Glutamatergic neuron (in vitro differentiated cells): ENCODE results near the gene AGR2. TPM values are rescaled to one million over a fixed set of nuclear protein-coding genes. Genes with fewer than 3 reads are reported as not detected.

Experiments used
- DNase-seq: peaks from one replicate; pipeline ENCODE4 v3.0.0; 2022
- H3K27ac Mint-ChIP-seq: one replicate; pipeline ENCODE4 v1.8.0; 2020; ENCODE audit warnings: mild to moderate bottlenecking, mixed read lengths, inconsistent platforms; ENCODE audit not compliant: unreplicated experiment
- H3K27me3 Mint-ChIP-seq: one replicate; pipeline ENCODE4 v1.8.0; 2020; ENCODE audit warnings: mild to moderate bottlenecking, moderate library complexity, mixed read lengths, inconsistent platforms; ENCODE audit not compliant: unreplicated experiment
- H3K36me3 Mint-ChIP-seq: one replicate; pipeline ENCODE4 v1.8.0; 2020; ENCODE audit warnings: mild to moderate bottlenecking, mixed read lengths, inconsistent platforms; ENCODE audit not compliant: unreplicated experiment
- H3K4me1 Mint-ChIP-seq: one replicate; pipeline ENCODE4 v1.8.0; 2020; ENCODE audit warnings: mild to moderate bottlenecking, low read depth, mixed read lengths, inconsistent platforms; ENCODE audit not compliant: unreplicated experiment
- H3K4me3 Mint-ChIP-seq: one replicate; pipeline ENCODE4 v1.8.0; 2020; ENCODE audit warnings: mild to moderate bottlenecking, mixed read lengths, inconsistent platforms; ENCODE audit not compliant: unreplicated experiment
- H3K9me3 Mint-ChIP-seq: one replicate; pipeline ENCODE4 v1.8.0; 2020; ENCODE audit warnings: mild to moderate bottlenecking, moderate library complexity, mixed read lengths, inconsistent platforms; ENCODE audit not compliant: unreplicated experiment
- total RNA-seq: library from RNA; stranded (reverse); fragmentation: NEBNext Ultra II Directional; extraction: Animal tissue kit (Norgen Biotek cat#: 25700); gene quantifications from one replicate; pipeline ENCODE4 v1.2.1, GENCODE V29; 2021; ENCODE audit not compliant: unreplicated experiment
- TF ChIP-seq, protein P1 (sequence below): fragments of 200-600 bp; sonication (generic); IDR thresholded peaks from one replicate; pipeline ENCODE4 v1.5.0; 2021; ENCODE audit not compliant: partially characterized antibody, unreplicated experiment

The AGR2 gene
- total RNA-seq, 1 donor from 2014 or later = not detected

DNA sequence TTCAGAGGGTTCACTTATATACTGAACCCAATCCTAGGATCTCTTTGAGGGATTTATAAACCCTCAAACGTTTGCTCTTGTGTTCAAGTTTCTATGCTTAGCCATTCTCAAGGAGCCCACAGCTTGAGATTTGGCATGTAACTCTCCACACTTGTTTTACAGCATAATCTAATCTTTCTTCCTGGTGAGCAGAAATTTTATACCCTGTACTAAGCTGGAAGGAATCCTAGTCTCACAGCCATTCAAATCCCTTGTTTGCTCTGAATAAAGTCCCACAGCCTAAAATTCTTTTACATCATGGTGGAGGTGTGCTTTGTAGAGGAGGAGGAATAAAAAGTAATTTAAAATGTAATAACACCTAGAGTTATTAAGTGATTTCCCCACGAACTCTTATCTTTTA, 5.3 kb upstream of the AGR2 start:
- no peak for DNase-seq
- no peak overlapping the region for H3K27ac Mint-ChIP-seq
- no peak overlapping the region for H3K4me3 Mint-ChIP-seq
- no peaks in the 10 kb centered on the region for H3K27me3 Mint-ChIP-seq
- H3K36me3 Mint-ChIP-seq = no peaks in the 10 kb centered on the region
- peaks cover 2% of the 10 kb centered on the region for H3K9me3 Mint-ChIP-seq
- TF ChIP-seq, protein P1, sequence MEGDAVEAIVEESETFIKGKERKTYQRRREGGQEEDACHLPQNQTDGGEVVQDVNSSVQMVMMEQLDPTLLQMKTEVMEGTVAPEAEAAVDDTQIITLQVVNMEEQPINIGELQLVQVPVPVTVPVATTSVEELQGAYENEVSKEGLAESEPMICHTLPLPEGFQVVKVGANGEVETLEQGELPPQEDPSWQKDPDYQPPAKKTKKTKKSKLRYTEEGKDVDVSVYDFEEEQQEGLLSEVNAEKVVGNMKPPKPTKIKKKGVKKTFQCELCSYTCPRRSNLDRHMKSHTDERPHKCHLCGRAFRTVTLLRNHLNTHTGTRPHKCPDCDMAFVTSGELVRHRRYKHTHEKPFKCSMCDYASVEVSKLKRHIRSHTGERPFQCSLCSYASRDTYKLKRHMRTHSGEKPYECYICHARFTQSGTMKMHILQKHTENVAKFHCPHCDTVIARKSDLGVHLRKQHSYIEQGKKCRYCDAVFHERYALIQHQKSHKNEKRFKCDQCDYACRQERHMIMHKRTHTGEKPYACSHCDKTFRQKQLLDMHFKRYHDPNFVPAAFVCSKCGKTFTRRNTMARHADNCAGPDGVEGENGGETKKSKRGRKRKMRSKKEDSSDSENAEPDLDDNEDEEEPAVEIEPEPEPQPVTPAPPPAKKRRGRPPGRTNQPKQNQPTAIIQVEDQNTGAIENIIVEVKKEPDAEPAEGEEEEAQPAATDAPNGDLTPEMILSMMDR = no peak
- no peaks in the 10 kb centered on the region for H3K4me1 Mint-ChIP-seq

DNA sequence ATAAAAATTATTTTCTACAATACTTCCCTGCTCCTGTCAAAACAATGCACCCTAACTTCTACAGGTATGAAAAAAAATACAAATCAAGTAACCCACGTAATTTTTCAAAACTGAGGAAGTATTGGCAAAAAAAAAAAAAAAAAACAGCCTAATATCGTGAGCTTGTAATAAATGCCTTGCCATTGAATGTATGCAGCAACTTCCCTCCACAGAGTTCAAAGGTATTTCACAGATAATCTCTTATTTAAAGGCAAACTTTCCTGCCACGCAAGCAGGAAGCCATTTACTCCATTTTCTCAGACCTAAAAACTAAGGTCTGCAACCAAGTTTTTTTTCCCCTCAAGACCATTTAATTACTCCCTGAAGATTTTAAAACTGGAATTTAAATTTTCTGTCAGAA, 642 bp upstream of the AGR2 start:
- H3K36me3 Mint-ChIP-seq = no peaks in the 10 kb centered on the region
- DNase-seq = no peak
- no peak overlapping the region for H3K4me3 Mint-ChIP-seq
- H3K27ac Mint-ChIP-seq = no peak overlapping the region
- TF ChIP-seq, protein P1 = no peak
- peaks cover 2% of the 10 kb centered on the region for H3K9me3 Mint-ChIP-seq
- no peaks in the 10 kb centered on the region for H3K27me3 Mint-ChIP-seq
- H3K4me1 Mint-ChIP-seq = no peaks in the 10 kb centered on the region

DNA sequence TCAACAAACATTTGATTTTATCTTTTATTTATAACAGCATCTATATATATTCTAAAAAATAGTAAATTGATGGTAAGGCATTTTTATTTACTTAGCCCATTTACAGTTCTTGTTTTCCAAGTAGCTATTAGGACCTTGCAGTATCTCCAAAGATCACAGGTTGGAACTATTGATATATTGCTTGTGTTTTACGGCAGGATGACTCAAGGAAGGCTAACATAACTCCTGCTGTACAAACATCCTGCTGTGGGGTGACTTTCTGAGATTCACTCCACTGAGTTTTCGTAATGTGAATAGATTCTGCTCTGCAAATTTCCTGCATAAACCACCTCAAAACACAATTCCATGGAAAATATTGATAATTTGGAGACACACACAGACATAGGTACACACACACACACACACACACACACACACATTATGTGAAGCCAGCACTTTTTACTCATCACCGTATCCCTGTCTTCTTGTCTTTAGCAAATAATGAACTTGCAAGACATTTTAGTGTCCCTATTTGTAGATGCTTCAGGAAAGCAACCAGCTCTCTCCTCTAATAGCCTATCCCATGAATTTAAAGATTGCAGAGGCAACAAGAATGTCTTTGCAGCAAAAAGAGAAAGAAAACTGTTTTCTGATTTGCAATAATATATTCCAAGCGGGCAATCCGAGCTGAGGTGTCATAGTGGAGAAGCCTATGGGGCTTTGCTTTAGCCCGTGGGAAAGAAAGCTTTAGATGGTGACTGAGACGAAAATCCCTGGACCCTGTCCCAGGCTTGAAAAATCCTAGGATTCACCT, 722 bp downstream of the AGR2 start:
- no peaks in the 10 kb centered on the region for H3K4me1 Mint-ChIP-seq
- no peaks in the 10 kb centered on the region for H3K36me3 Mint-ChIP-seq
- H3K9me3 Mint-ChIP-seq = peaks cover 2% of the 10 kb centered on the region
- no peak for DNase-seq
- no peaks in the 10 kb centered on the region for H3K27me3 Mint-ChIP-seq
- H3K27ac Mint-ChIP-seq = no peak overlapping the region
- H3K4me3 Mint-ChIP-seq = no peak overlapping the region
- TF ChIP-seq, protein P1 = no peak

DNA sequence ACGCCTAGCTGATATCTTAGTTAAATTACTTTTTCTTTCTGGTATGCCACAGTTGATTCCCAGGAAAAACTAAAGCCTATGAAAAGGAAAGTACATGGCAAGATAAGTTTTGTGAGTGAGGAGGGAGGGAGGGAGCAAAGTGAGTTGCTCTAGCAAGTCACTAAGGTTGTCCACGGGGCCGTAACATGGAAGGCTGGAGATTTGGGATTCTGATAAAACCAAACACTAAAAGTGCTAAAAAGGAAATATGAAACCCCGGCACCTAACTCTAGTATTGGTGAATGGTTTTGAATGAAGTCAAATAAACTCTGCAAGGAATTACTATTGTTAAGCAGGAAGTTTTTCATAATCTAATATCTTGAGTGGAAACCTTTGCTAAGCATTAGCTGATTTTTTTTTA, 1.7 kb downstream of the AGR2 start:
- Mint-ChIP-seq H3K9me3 (peaks cover 2% of the 10 kb centered on the region), H3K4me3 (no peak overlapping the region), H3K4me1 (no peaks in the 10 kb centered on the region), H3K36me3 (no peaks in the 10 kb centered on the region), H3K27me3 (no peaks in the 10 kb centered on the region), H3K27ac (no peak overlapping the region)
- TF ChIP-seq, protein P1 = no peak
- no peak for DNase-seq

DNA sequence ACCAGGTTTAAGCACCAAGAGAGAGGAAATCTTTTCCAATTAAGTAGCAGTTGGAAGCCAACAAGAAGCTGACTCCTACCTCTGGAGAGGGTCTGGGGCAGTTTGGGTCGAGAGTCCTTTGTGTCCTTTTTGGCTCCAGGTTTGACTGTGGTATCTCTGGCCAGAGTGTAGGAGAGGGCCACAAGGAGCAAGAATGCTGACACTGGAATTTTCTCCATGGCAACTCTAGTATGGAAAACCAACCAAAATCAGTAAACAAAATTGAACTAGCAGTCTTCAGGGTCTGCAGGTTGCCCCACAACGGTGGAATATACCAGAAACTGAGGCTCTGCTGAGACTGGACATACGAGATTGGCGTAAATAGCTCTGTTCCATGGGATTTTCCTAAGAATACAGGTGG, 3.2 kb downstream of the AGR2 start:
- H3K4me1 Mint-ChIP-seq = no peaks in the 10 kb centered on the region

More for the DNA sequence above, 3.2 kb downstream of the AGR2 start:
- TF ChIP-seq, protein P1 = no peak
- H3K27ac Mint-ChIP-seq = no peak overlapping the region
- no peak overlapping the region for H3K4me3 Mint-ChIP-seq
- H3K9me3 Mint-ChIP-seq = peaks cover 2% of the 10 kb centered on the region
- no peak for DNase-seq
- no peaks in the 10 kb centered on the region for H3K36me3 Mint-ChIP-seq
- H3K27me3 Mint-ChIP-seq = no peaks in the 10 kb centered on the region
